WTC11 (cell line): ENCODE measurements around the gene CYP27B1. TPM values are rescaled to one million over a fixed set of nuclear protein-coding genes. Genes with fewer than 3 reads are reported as not detected.

Experiments used
- ATAC-seq: fragments of 200-7000 bp; cut with Tn5 transposase; 2 replicates; pipeline ENCODE4 v1.10.0; 2021; ENCODE audit warnings: mild to moderate bottlenecking, moderate library complexity
- CTCF ChIA-PET: fragments of 300-600 bp; sonication (Branson Sonifier 250); formaldehyde crosslinking; loops from one replicate; lab custom pipeline; 2021; ENCODE audit warnings: antibody characterized with exemption; lab: Charles Lee
- POLR2A ChIA-PET: fragments of 350-600 bp; sonication (Branson Sonifier 250); formaldehyde crosslinking; loops from one replicate; lab custom pipeline; 2021; ENCODE audit warnings: antibody characterized with exemption; lab: Charles Lee
- DNase-seq: peaks from one replicate; pipeline ENCODE4 v3.0.0; 2021; ENCODE audit warnings: low spot score
- H3K27ac Mint-ChIP-seq: 2 replicates; pipeline ENCODE4 v1.8.0; 2021; ENCODE audit warnings: mixed read lengths
- H3K27me3 Mint-ChIP-seq: 2 replicates; pipeline ENCODE4 v1.8.0; 2021; ENCODE audit warnings: low read depth, mild to moderate bottlenecking, moderate library complexity, mixed read lengths
- H3K36me3 Mint-ChIP-seq: 2 replicates; pipeline ENCODE4 v1.8.0; 2021; ENCODE audit warnings: mixed read lengths
- H3K4me1 Mint-ChIP-seq: 2 replicates; pipeline ENCODE4 v1.8.0; 2022; ENCODE audit warnings: mixed read lengths
- H3K4me3 Mint-ChIP-seq: 2 replicates; pipeline ENCODE4 v1.8.0; 2021; ENCODE audit warnings: mild to moderate bottlenecking, moderate library complexity, mixed read lengths
- H3K9me3 Mint-ChIP-seq: 2 replicates; pipeline ENCODE4 v1.8.0; 2021; ENCODE audit warnings: mixed read lengths
- CDX4 ChIP-seq: fragments of 250-450 bp; sonication (Bioruptor Pico); IDR thresholded peaks from 2 replicates; pipeline ENCODE4 v1.9.0; 2021; ENCODE audit warnings: moderate library complexity, mild to moderate bottlenecking, inconsistent platforms, borderline replicate concordance
- CREM ChIP-seq: sonication (generic); formaldehyde crosslinking; IDR thresholded peaks from 2 replicates; pipeline ENCODE4 v1.8.1; 2022; ENCODE audit warnings: mild to moderate bottlenecking, missing genetic modification reagents, moderate library complexity
- EMX1 ChIP-seq: fragments of 250-450 bp; sonication (Bioruptor Pico); IDR thresholded peaks from 2 replicates; pipeline ENCODE4 v1.8.0; 2021; ENCODE audit warnings: mild to moderate bottlenecking
- GRHL2 ChIP-seq: fragments of 250-450 bp; sonication (Bioruptor Pico); IDR thresholded peaks from 2 replicates; pipeline ENCODE4 v1.8.0; 2022; ENCODE audit warnings: mild to moderate bottlenecking, moderate library complexity; ENCODE audit not compliant: insufficient replicate concordance, severe bottlenecking
- IRF1 ChIP-seq: sonication (generic); formaldehyde crosslinking; IDR thresholded peaks from 2 replicates; pipeline ENCODE4 v1.8.0; 2023; ENCODE audit warnings: missing genetic modification reagents
- JUN ChIP-seq: sonication (generic); formaldehyde crosslinking; IDR thresholded peaks from 2 replicates; pipeline ENCODE4 v1.8.0; 2023; ENCODE audit warnings: mild to moderate bottlenecking, missing genetic modification reagents
- MYBL2 ChIP-seq: sonication (generic); formaldehyde crosslinking; IDR thresholded peaks from 2 replicates; pipeline ENCODE4 v1.8.1; 2023; ENCODE audit warnings: mild to moderate bottlenecking, moderate library complexity, missing genetic modification reagents
- NR1H2 ChIP-seq: sonication (generic); formaldehyde crosslinking; IDR thresholded peaks from 2 replicates; pipeline ENCODE4 v1.9.0; 2021; ENCODE audit warnings: mild to moderate bottlenecking, moderate library complexity, missing genetic modification reagents
- PRDM15 ChIP-seq: sonication (generic); formaldehyde crosslinking; IDR thresholded peaks from 2 replicates; pipeline ENCODE4 v1.8.0; 2022; ENCODE audit warnings: missing genetic modification reagents
- SP1 ChIP-seq: sonication (generic); formaldehyde crosslinking; conservative IDR thresholded peaks from 2 replicates; pipeline ENCODE4 v1.8.1; 2022; ENCODE audit warnings: missing genetic modification reagents
- STAT6 ChIP-seq: sonication (generic); formaldehyde crosslinking; conservative IDR thresholded peaks from 2 replicates; pipeline ENCODE4 v1.8.1; 2023; ENCODE audit warnings: mild to moderate bottlenecking, low read depth, missing genetic modification reagents, moderate library complexity
- ZBTB21 ChIP-seq: sonication (generic); formaldehyde crosslinking; IDR thresholded peaks from 2 replicates; pipeline ENCODE4 v1.8.1; 2023; ENCODE audit warnings: mild to moderate bottlenecking, missing genetic modification reagents, borderline replicate concordance
- ZBTB43 ChIP-seq: sonication (generic); formaldehyde crosslinking; IDR thresholded peaks from 2 replicates; pipeline ENCODE4 v1.8.1; 2023; ENCODE audit warnings: mild to moderate bottlenecking, missing genetic modification reagents
- ZNF232 ChIP-seq: sonication (generic); formaldehyde crosslinking; IDR thresholded peaks from 2 replicates; pipeline ENCODE4 v1.8.0; 2022; ENCODE audit warnings: mild to moderate bottlenecking, missing genetic modification reagents
- total RNA-seq: library from RNA; stranded (reverse); gene quantifications from 3 replicates; pipeline ENCODE4 v1.2.3, GENCODE V29; 2021
- TF ChIP-seq, protein P1 (sequence below): sonication (generic); formaldehyde crosslinking; IDR thresholded peaks from 2 replicates; pipeline ENCODE4 v1.8.1; 2023; ENCODE audit warnings: mild to moderate bottlenecking, missing genetic modification reagents, borderline replicate concordance
- TF ChIP-seq, protein P2 (sequence below): sonication (generic); formaldehyde crosslinking; IDR thresholded peaks from 2 replicates; pipeline ENCODE4 v1.8.0; 2022; ENCODE audit warnings: mild to moderate bottlenecking, missing genetic modification reagents
- TF ChIP-seq, protein P3 (sequence below): sonication (generic); formaldehyde crosslinking; IDR thresholded peaks from 2 replicates; pipeline ENCODE4 v1.8.1; 2022; ENCODE audit warnings: mild to moderate bottlenecking, missing genetic modification reagents, moderate library complexity, borderline replicate concordance

The CYP27B1 gene
- total RNA-seq, 1 experiment from 2014 or later = 2.1 TPM

- Mint-ChIP-seq H3K27ac (no peak overlapping the region), H3K4me3 (no peak overlapping the region), H3K4me1 (peaks cover 8% of the 10 kb centered on the region; the same call in 1 of the 2 replicates), H3K36me3 (no peaks in the 10 kb centered on the region), H3K27me3 (no peaks in the 10 kb centered on the region; the same call in 1 of the 2 replicates), H3K9me3 (no peaks in the 10 kb centered on the region)
- CTCF ChIA-PET = interaction anchor here (0.9 to 4.7 kb wide), 2 partner anchors 11 to 24 kb away, joined by 3 to 60 read pairs; no protein-coding TSS in a partner anchor
- ATAC-seq (no peak), DNase-seq (no peak)
- TF ChIP-seq PRDM15 (CRISPR knock-in tag) (no peak), CREM (CRISPR knock-in tag) (no peak), ZBTB43 (no peak), STAT6 (CRISPR knock-in tag) (no peak), ZNF232 (CRISPR knock-in tag) (no peak), CDX4 (CRISPR knock-in tag) (no peak), JUN (CRISPR knock-in tag) (no peak), NR1H2 (CRISPR knock-in tag) (no peak), ZBTB21 (CRISPR knock-in tag) (no peak), MYBL2 (CRISPR knock-in tag) (no peak), IRF1 (CRISPR knock-in tag) (no peak), GRHL2 (CRISPR knock-in tag) (no peak), SP1 (CRISPR knock-in tag) (no peak), EMX1 (CRISPR knock-in tag) (no peak)
- TF ChIP-seq, protein P1, sequence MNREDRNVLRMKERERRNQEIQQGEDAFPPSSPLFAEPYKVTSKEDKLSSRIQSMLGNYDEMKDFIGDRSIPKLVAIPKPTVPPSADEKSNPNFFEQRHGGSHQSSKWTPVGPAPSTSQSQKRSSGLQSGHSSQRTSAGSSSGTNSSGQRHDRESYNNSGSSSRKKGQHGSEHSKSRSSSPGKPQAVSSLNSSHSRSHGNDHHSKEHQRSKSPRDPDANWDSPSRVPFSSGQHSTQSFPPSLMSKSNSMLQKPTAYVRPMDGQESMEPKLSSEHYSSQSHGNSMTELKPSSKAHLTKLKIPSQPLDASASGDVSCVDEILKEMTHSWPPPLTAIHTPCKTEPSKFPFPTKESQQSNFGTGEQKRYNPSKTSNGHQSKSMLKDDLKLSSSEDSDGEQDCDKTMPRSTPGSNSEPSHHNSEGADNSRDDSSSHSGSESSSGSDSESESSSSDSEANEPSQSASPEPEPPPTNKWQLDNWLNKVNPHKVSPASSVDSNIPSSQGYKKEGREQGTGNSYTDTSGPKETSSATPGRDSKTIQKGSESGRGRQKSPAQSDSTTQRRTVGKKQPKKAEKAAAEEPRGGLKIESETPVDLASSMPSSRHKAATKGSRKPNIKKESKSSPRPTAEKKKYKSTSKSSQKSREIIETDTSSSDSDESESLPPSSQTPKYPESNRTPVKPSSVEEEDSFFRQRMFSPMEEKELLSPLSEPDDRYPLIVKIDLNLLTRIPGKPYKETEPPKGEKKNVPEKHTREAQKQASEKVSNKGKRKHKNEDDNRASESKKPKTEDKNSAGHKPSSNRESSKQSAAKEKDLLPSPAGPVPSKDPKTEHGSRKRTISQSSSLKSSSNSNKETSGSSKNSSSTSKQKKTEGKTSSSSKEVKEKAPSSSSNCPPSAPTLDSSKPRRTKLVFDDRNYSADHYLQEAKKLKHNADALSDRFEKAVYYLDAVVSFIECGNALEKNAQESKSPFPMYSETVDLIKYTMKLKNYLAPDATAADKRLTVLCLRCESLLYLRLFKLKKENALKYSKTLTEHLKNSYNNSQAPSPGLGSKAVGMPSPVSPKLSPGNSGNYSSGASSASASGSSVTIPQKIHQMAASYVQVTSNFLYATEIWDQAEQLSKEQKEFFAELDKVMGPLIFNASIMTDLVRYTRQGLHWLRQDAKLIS = no peak
- TF ChIP-seq, protein P2, sequence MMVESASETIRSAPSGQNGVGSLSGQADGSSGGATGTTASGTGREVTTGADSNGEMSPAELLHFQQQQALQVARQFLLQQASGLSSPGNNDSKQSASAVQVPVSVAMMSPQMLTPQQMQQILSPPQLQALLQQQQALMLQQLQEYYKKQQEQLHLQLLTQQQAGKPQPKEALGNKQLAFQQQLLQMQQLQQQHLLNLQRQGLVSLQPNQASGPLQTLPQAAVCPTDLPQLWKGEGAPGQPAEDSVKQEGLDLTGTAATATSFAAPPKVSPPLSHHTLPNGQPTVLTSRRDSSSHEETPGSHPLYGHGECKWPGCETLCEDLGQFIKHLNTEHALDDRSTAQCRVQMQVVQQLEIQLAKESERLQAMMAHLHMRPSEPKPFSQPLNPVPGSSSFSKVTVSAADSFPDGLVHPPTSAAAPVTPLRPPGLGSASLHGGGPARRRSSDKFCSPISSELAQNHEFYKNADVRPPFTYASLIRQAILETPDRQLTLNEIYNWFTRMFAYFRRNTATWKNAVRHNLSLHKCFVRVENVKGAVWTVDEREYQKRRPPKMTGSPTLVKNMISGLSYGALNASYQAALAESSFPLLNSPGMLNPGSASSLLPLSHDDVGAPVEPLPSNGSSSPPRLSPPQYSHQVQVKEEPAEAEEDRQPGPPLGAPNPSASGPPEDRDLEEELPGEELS = no peak
- TF ChIP-seq, protein P3, sequence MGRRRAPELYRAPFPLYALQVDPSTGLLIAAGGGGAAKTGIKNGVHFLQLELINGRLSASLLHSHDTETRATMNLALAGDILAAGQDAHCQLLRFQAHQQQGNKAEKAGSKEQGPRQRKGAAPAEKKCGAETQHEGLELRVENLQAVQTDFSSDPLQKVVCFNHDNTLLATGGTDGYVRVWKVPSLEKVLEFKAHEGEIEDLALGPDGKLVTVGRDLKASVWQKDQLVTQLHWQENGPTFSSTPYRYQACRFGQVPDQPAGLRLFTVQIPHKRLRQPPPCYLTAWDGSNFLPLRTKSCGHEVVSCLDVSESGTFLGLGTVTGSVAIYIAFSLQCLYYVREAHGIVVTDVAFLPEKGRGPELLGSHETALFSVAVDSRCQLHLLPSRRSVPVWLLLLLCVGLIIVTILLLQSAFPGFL (CRISPR knock-in tag) = no peak
- POLR2A ChIA-PET = interaction anchor here (0.9 kb wide), 1 partner anchor 33 kb away, joined by 3 read pairs; the partner anchor contains the start of gene CTDSP2
Observed at GRCh38 chr12:57813111-57813970, 46.5 kb upstream of the CYP27B1 start.
